ENCODE data around the gene WDR86. TPM values are rescaled to one million over a fixed set of nuclear protein-coding genes. Genes with fewer than 3 reads are reported as not detected.

The WDR86 gene
- total RNA-seq, 1 experiment from 2014 or later, result 24.4 TPM

DNA sequence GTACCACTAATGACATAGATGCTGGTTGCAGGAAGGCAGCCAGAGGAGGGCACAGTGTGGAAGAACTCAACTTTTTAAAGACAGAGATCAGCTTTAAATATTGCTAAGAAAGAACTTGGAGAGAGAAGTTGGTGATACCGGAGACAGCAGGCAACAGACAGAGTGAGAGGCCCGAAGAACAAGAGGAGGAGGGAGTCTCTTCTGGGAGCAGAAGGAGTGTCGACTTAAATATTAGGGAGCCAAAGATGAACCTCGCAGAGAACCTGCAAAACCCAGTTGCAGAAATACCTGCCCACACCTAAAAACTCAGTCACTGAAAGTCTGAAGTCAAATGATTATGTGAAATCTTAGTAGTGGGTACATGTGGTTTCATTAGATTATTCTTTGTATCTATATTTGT is 3.4 kb upstream of the WDR86 start (continued):
- TF ChIP-seq ESRRA (CRISPR knock-in tag; IDR thresholded peaks at IDR 0.05; ENCODE audit: borderline replicate concordance) (no peak), CREB1 (CRISPR knock-in tag; IDR thresholded peaks at IDR 0.05) (no peak), ZNF263 (CRISPR knock-in tag; IDR thresholded peaks at IDR 0.05; ENCODE audit: low read depth) (no peak)

- Mint-ChIP-seq H3K27me3 (ENCODE audit: low read depth) (peaks cover 72% of the 10 kb centered on the region), H3K36me3 (no peaks in the 10 kb centered on the region), H3K4me1 (peaks cover 44% of the 10 kb centered on the region), H3K4me3 (no peak overlapping the region), H3K9me3 (no peaks in the 10 kb centered on the region), H3K27ac (no peak overlapping the region)
- ATAC-seq (no peak), DNase-seq (ENCODE audit: low spot score) (no peak)
- POLR2A ChIA-PET, result interaction anchor here (0.7 kb wide), 1 partner anchor 311 kb away, joined by 3 read pairs; no protein-coding TSS in a partner anchor
- TF ChIP-seq ELF4 (CRISPR knock-in tag; IDR thresholded peaks at IDR 0.05; ENCODE audit: low read depth) (no peak), FOXK1 (CRISPR knock-in tag; IDR thresholded peaks at IDR 0.05) (no peak), ZBTB21 (CRISPR knock-in tag; IDR thresholded peaks at IDR 0.05; ENCODE audit: borderline replicate concordance) (no peak), IRF2 (CRISPR knock-in tag; IDR thresholded peaks at IDR 0.05; ENCODE audit: borderline replicate concordance, low read depth) (no peak)
- CTCF ChIA-PET, result interaction anchor here (0.6 to 3.2 kb wide), 4 partner anchors 12 to 36 kb away, joined by 3 to 22 read pairs (median 9); partner anchors contain the start of gene CRYGN
These were observed 2.5 kb upstream of the WDR86 start for GRCh38 chr7:151412318-151412717.

DNA sequence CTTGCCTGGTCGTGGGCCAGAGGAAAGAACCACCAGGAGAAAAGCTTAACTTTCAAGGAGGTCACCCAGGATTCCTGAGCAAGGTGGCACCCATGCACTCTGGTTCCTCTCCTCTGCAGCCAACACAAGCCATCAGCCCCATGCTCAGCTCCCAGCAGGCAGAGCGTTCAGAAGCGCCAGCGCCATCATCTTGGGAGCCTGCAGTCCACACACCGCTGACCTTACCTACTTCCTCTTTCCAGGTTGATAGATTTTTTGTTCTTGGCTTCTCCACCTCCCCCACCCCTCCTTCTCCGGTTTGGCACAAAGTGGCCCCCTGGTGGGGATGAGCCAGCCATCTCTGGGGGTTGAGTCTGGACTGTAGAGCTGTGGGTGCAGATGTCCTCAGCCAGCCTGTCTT is 1.7 kb upstream of the WDR86 start:
- no peak for DNase-seq (ENCODE audit: low spot score)
- peaks cover 39% of the 10 kb centered on the region for H3K4me1 Mint-ChIP-seq
- H3K9me3 Mint-ChIP-seq, result no peaks in the 10 kb centered on the region
- no peaks in the 10 kb centered on the region for H3K36me3 Mint-ChIP-seq
- ChIA-PET CTCF (interaction anchor here (0.6 to 3.2 kb wide), 6 partner anchors 11 to 43 kb away, joined by 3 to 22 read pairs (median 7); partner anchors contain the start of gene CRYGN), POLR2A (interaction anchor here (0.7 to 1.2 kb wide), 2 partner anchors 29 to 311 kb away, joined by 3 to 4 read pairs; partner anchors contain the start of gene CRYGN)
- peaks cover 64% of the 10 kb centered on the region for H3K27me3 Mint-ChIP-seq (ENCODE audit: low read depth)
- no peak overlapping the region for H3K27ac Mint-ChIP-seq
- no peak for ATAC-seq
- TF ChIP-seq, protein P1, sequence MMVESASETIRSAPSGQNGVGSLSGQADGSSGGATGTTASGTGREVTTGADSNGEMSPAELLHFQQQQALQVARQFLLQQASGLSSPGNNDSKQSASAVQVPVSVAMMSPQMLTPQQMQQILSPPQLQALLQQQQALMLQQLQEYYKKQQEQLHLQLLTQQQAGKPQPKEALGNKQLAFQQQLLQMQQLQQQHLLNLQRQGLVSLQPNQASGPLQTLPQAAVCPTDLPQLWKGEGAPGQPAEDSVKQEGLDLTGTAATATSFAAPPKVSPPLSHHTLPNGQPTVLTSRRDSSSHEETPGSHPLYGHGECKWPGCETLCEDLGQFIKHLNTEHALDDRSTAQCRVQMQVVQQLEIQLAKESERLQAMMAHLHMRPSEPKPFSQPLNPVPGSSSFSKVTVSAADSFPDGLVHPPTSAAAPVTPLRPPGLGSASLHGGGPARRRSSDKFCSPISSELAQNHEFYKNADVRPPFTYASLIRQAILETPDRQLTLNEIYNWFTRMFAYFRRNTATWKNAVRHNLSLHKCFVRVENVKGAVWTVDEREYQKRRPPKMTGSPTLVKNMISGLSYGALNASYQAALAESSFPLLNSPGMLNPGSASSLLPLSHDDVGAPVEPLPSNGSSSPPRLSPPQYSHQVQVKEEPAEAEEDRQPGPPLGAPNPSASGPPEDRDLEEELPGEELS (CRISPR knock-in tag; IDR thresholded peaks at IDR 0.05), result 0 out of 2 replicates have a peak, but pooled peaks have one; percentile 24
- no peak for TF ChIP-seq ZNF423 (CRISPR knock-in tag; IDR thresholded peaks at IDR 0.05)
- TF ChIP-seq, protein P2, sequence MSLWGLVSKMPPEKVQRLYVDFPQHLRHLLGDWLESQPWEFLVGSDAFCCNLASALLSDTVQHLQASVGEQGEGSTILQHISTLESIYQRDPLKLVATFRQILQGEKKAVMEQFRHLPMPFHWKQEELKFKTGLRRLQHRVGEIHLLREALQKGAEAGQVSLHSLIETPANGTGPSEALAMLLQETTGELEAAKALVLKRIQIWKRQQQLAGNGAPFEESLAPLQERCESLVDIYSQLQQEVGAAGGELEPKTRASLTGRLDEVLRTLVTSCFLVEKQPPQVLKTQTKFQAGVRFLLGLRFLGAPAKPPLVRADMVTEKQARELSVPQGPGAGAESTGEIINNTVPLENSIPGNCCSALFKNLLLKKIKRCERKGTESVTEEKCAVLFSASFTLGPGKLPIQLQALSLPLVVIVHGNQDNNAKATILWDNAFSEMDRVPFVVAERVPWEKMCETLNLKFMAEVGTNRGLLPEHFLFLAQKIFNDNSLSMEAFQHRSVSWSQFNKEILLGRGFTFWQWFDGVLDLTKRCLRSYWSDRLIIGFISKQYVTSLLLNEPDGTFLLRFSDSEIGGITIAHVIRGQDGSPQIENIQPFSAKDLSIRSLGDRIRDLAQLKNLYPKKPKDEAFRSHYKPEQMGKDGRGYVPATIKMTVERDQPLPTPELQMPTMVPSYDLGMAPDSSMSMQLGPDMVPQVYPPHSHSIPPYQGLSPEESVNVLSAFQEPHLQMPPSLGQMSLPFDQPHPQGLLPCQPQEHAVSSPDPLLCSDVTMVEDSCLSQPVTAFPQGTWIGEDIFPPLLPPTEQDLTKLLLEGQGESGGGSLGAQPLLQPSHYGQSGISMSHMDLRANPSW (CRISPR knock-in tag; conservative IDR thresholded peaks at IDR 0.05; ENCODE audit: low read depth), result no peak
- peak overlapping the region; percentile 73; the same call in 1 of the 2 replicates for H3K4me3 Mint-ChIP-seq

GRCh38 chr7:151410405-151411390 is 860 bp upstream of the WDR86 start:
- CTCF ChIA-PET, result interaction anchor here (1.1 to 3.2 kb wide), 7 partner anchors 12 to 349 kb away, joined by 3 to 22 read pairs (median 6); partner anchors contain the start of gene CRYGN
- H3K27me3 Mint-ChIP-seq (ENCODE audit: low read depth), result peaks cover 56% of the 10 kb centered on the region
- H3K4me1 Mint-ChIP-seq, result peaks cover 32% of the 10 kb centered on the region
- H3K36me3 Mint-ChIP-seq, result no peaks in the 10 kb centered on the region
- POLR2A ChIA-PET, result interaction anchor here (1.2 kb wide), 1 partner anchor 30 kb away, joined by 4 read pairs; the partner anchor contains the start of gene CRYGN
- H3K27ac Mint-ChIP-seq, result no peak overlapping the region
- DNase-seq (ENCODE audit: low spot score) (peak; percentile 70), ATAC-seq (peak; percentile 45)
- H3K4me3 Mint-ChIP-seq, result peak overlapping the region; percentile 73
- no peaks in the 10 kb centered on the region for H3K9me3 Mint-ChIP-seq
- TF ChIP-seq, protein P3, sequence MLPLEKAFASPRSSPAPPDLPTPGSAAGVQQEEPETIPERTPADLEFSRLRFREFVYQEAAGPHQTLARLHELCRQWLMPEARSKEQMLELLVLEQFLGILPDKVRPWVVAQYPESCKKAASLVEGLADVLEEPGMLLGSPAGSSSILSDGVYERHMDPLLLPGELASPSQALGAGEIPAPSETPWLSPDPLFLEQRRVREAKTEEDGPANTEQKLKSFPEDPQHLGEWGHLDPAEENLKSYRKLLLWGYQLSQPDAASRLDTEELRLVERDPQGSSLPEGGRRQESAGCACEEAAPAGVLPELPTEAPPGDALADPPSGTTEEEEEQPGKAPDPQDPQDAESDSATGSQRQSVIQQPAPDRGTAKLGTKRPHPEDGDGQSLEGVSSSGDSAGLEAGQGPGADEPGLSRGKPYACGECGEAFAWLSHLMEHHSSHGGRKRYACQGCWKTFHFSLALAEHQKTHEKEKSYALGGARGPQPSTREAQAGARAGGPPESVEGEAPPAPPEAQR (CRISPR knock-in tag; IDR thresholded peaks at IDR 0.05), result no peak
- TF ChIP-seq ZNF425 (CRISPR knock-in tag; conservative IDR thresholded peaks at IDR 0.05) (no peak), FOXK1 (CRISPR knock-in tag; IDR thresholded peaks at IDR 0.05) (peak; percentile 25; the same call in 1 of the 2 replicates), SP1 (CRISPR knock-in tag; conservative IDR thresholded peaks at IDR 0.05) (no peak), NR2C2 (CRISPR knock-in tag; IDR thresholded peaks at IDR 0.05) (no peak), CTCF (IDR thresholded peaks at IDR 0.05) (no peak)
- TF ChIP-seq, protein P4, sequence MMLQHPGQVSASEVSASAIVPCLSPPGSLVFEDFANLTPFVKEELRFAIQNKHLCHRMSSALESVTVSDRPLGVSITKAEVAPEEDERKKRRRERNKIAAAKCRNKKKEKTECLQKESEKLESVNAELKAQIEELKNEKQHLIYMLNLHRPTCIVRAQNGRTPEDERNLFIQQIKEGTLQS (CRISPR knock-in tag; conservative IDR thresholded peaks at IDR 0.05), result no peak
